ENCODE results near the gene TBRG1.

The TBRG1 gene

DNA sequence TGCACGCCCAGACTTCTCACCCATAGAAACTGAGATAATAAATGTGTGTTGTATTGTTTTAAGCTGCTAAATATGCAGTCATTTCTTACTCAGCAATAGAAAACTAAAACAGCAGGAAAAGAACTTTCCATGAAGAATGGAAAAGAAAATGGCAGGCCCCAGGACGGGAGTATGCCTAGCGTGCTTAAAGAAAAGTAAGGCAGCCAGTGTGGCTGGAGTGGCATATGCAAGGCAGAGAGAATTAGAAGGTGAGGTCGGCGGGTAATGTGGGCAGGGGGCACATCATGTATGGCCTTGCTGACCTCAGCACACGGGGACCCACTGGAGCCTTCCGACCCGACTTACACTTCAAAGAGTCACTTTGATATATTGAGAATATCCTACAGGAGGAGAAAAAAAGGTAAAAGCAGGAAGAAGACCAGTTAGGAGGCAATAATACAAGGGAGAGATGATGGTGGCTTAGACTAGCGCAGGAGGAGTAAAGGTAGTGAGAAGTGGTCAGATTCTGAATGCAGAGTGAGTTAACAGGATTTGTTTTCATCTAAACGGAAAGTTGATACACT, 20.5 kb downstream of the TBRG1 start:
- no peak for TF ChIP-seq CTCF (IDR thresholded peaks at IDR 0.05; ENCODE audit: low read depth, low read length)
- no peak for TF ChIP-seq EZH2phosphoT487 (IDR thresholded peaks at IDR 0.05; ENCODE audit: low read depth)
- Histone ChIP-seq H3K9ac (ENCODE audit: low read length) (no peak overlapping the region), H3K27ac (ENCODE audit: low read length) (no peak overlapping the region), H3K4me2 (ENCODE audit: low read length) (no peak overlapping the region), H3K27me3 (ENCODE audit: low read depth, low read length) (no peaks in the 10 kb centered on the region), H3K4me1 (ENCODE audit: low read length) (peaks cover 24% of the 10 kb centered on the region), H3K4me3 (ENCODE audit: low read length) (no peak overlapping the region), H3K36me3 (replicated peaks; ENCODE audit: low read depth, low read length) (peaks cover 9% of the 10 kb centered on the region), H3K9me3 (ENCODE audit: insufficient read depth, low read length) (no peaks in the 10 kb centered on the region), H4K20me1 (ENCODE audit: insufficient read depth, low read length) (no peaks in the 10 kb centered on the region), H3K79me2 (ENCODE audit: low read length) (no peaks in the 10 kb centered on the region), H2AFZ (ENCODE audit: low read depth, low read length) (no peak overlapping the region)

DNA sequence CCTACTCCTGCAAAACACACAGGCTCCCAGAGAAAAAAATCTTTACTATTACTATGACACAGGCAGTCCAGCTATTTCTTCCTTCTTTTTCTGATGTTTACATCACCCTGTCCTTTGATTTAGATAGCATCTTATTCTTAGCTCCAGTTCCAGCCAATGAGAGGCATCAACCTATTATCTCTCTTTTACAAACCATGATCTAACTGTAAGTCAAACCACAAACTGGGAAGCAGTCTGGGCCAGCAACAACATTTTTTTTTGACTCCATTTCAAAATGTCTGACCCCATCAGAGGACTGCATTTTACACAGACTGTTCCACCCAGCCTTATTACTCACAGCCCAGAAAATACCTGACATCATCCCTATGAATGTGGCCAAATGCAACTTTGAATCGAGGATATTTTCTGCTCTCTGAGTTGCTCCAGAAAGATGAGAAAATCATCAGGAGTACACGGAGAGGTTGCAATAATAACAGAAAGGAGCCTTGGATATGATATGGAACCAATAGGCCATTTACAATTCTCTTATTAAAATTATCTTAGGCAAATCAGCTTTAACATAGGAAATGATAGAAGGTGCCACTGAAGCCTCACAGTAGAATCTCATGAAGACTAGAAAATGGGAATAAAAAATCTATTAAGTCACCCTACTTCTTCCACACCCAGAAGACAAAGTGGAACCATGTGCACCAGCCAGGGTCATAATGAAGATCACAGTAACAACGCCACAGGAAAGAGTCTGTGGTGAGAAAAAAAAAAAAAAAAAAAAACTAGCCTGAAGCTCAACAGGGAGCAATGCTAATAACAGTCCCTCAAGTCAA, 21.2 kb downstream of the TBRG1 start:
- H3K9ac ChIP-seq (ENCODE audit: low read length) = no peak overlapping the region
- no peak overlapping the region for H3K27ac ChIP-seq (ENCODE audit: low read length)
- H2AFZ ChIP-seq (ENCODE audit: low read depth, low read length) = no peak overlapping the region
- H3K27me3 ChIP-seq (ENCODE audit: low read depth, low read length) = no peaks in the 10 kb centered on the region
- no peaks in the 10 kb centered on the region for H4K20me1 ChIP-seq (ENCODE audit: insufficient read depth, low read length)
- H3K79me2 ChIP-seq (ENCODE audit: low read length) = no peaks in the 10 kb centered on the region
- H3K4me1 ChIP-seq (ENCODE audit: low read length) = peaks cover 24% of the 10 kb centered on the region
- H3K9me3 ChIP-seq (ENCODE audit: insufficient read depth, low read length) = no peaks in the 10 kb centered on the region
- H3K4me3 ChIP-seq (ENCODE audit: low read length) = no peak overlapping the region
- no peak for TF ChIP-seq EZH2phosphoT487 (IDR thresholded peaks at IDR 0.05; ENCODE audit: low read depth)
- TF ChIP-seq CTCF (IDR thresholded peaks at IDR 0.05; ENCODE audit: low read depth, low read length) = no peak
- H3K4me2 ChIP-seq (ENCODE audit: low read length) = peak overlapping the region; percentile 94
- peaks cover 5% of the 10 kb centered on the region for H3K36me3 ChIP-seq (replicated peaks; ENCODE audit: low read depth, low read length)

GRCh38 chr11:124644426-124645280, 22.0 kb downstream of the TBRG1 start:
- H3K9me3 ChIP-seq (ENCODE audit: insufficient read depth, low read length) = no peaks in the 10 kb centered on the region
- H3K79me2 ChIP-seq (ENCODE audit: low read length) = no peaks in the 10 kb centered on the region
- H3K9ac ChIP-seq (ENCODE audit: low read length) = peak overlapping the region; percentile 44; the same call in 1 of the 2 replicates
- no peaks in the 10 kb centered on the region for H4K20me1 ChIP-seq (ENCODE audit: insufficient read depth, low read length)
- H3K4me1 ChIP-seq (ENCODE audit: low read length) = peaks cover 24% of the 10 kb centered on the region
- no peak overlapping the region for H3K27ac ChIP-seq (ENCODE audit: low read length)
- peak overlapping the region; percentile 94 for H3K4me2 ChIP-seq (ENCODE audit: low read length)
- peak overlapping the region; percentile 45; the same call in 1 of the 2 replicates for H2AFZ ChIP-seq (ENCODE audit: low read depth, low read length)
- TF ChIP-seq EZH2phosphoT487 (IDR thresholded peaks at IDR 0.05; ENCODE audit: low read depth) (no peak), CTCF (IDR thresholded peaks at IDR 0.05; ENCODE audit: low read depth, low read length) (peak; percentile 85)
- H3K4me3 ChIP-seq (ENCODE audit: low read length) = peak overlapping the region; percentile 71
- no peaks in the 10 kb centered on the region for H3K36me3 ChIP-seq (replicated peaks; ENCODE audit: low read depth, low read length)
- H3K27me3 ChIP-seq (ENCODE audit: low read depth, low read length) = no peaks in the 10 kb centered on the region

DNA sequence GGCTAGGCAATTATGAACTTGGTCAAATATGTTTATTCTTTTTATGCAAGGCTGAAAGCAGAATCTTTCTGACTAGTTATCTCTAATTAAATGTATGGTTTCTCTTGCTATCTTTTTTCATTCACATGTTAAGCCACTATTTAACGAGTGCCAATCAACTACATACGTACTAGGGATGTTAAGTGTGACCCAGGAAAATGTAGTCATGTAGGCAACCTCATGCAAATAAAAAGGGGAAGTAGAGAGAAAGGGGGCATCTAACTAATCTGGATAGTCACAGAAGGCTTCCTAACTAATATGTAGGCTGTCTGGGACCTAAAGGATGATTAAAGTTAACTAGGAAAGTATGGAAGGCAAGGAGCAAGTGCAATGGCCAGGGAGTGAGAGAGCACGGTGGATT, 23.5 kb downstream of the TBRG1 start:
- Histone ChIP-seq H3K4me1 (ENCODE audit: low read length) (peaks cover 24% of the 10 kb centered on the region), H2AFZ (ENCODE audit: low read depth, low read length) (no peak overlapping the region), H3K27me3 (ENCODE audit: low read depth, low read length) (no peaks in the 10 kb centered on the region), H3K4me2 (ENCODE audit: low read length) (peak overlapping the region; percentile 57), H3K27ac (ENCODE audit: low read length) (no peak overlapping the region), H3K9me3 (ENCODE audit: insufficient read depth, low read length) (no peaks in the 10 kb centered on the region), H3K4me3 (ENCODE audit: low read length) (peak overlapping the region; percentile 12; the same call in 1 of the 2 replicates), H3K79me2 (ENCODE audit: low read length) (no peaks in the 10 kb centered on the region), H3K9ac (ENCODE audit: low read length) (no peak overlapping the region), H3K36me3 (replicated peaks; ENCODE audit: low read depth, low read length) (no peaks in the 10 kb centered on the region), H4K20me1 (ENCODE audit: insufficient read depth, low read length) (no peaks in the 10 kb centered on the region)
- TF ChIP-seq EZH2phosphoT487 (IDR thresholded peaks at IDR 0.05; ENCODE audit: low read depth) (no peak), CTCF (IDR thresholded peaks at IDR 0.05; ENCODE audit: low read depth, low read length) (no peak)
